Calu3 (cell line): Measurements from ENCODE around the gene PDHA1. TPM values are rescaled to one million over a fixed set of nuclear protein-coding genes. Genes with fewer than 3 reads are reported as not detected.

ENCODE experiments used
- BruUV-seq: library from RNA; stranded (reverse); fragments of 400-500 nt; replicated peaks from 2 replicates; lab custom pipeline; 2021; lab: Mats Ljungman, UMichigan
- CTCF ChIA-PET: fragments of 300-600 bp; sonication (Branson Sonifier 250); formaldehyde crosslinking; loops from one replicate; lab custom pipeline; 2022; ENCODE audit warnings: antibody characterized with exemption; lab: Charles Lee
- DNase-seq: peaks from one replicate; pipeline ENCODE4 v3.0.0; 2022
- H3K27ac Mint-ChIP-seq: one replicate; pipeline ENCODE4 v1.8.0; 2022; ENCODE audit warnings: mixed read lengths; ENCODE audit not compliant: unreplicated experiment
- H3K27me3 Mint-ChIP-seq: one replicate; pipeline ENCODE4 v1.8.0; 2022; ENCODE audit warnings: mixed read lengths; ENCODE audit not compliant: unreplicated experiment
- H3K36me3 Mint-ChIP-seq: one replicate; pipeline ENCODE4 v1.8.0; 2022; ENCODE audit warnings: mild to moderate bottlenecking, moderate library complexity, mixed read lengths; ENCODE audit not compliant: insufficient read depth, unreplicated experiment
- H3K4me1 Mint-ChIP-seq: one replicate; pipeline ENCODE4 v1.8.0; 2022; ENCODE audit warnings: mild to moderate bottlenecking, low read depth, mixed read lengths; ENCODE audit not compliant: unreplicated experiment
- H3K4me3 Mint-ChIP-seq: one replicate; pipeline ENCODE4 v1.8.0; 2022; ENCODE audit warnings: mild to moderate bottlenecking, low read depth, moderate library complexity, mixed read lengths; ENCODE audit not compliant: unreplicated experiment
- H3K9me3 Mint-ChIP-seq: one replicate; pipeline ENCODE4 v1.8.0; 2022; ENCODE audit warnings: low read depth, mixed read lengths; ENCODE audit not compliant: unreplicated experiment
- CTCF ChIP-seq: fragments of 200-600 bp; IDR thresholded peaks from one replicate; pipeline ENCODE4 v1.8.0; 2022; ENCODE audit warnings: antibody characterized with exemption; ENCODE audit not compliant: unreplicated experiment
- intact Hi-C: fragments of 100-400 bp; cut with micrococcal nuclease; formaldehyde crosslinking; loops from one replicate; pipeline ENCODE4 v1.10.0; 2022; ENCODE audit not compliant: unreplicated experiment
- total RNA-seq: library from RNA; stranded (reverse); gene quantifications from 2 replicates; pipeline ENCODE4 v1.2.3, GENCODE V29; 2022

PDHA1 gene
- total RNA-seq, 1 experiment from 2014 or later: 234 TPM

- no peak for DNase-seq
- no peaks in the 10 kb centered on the region for H3K36me3 Mint-ChIP-seq
- CTCF ChIA-PET: no interaction called here
- intact Hi-C loops: no loop called here
- no peak overlapping the region for H3K27ac Mint-ChIP-seq
- H3K27me3 Mint-ChIP-seq: no peaks in the 10 kb centered on the region
- H3K9me3 Mint-ChIP-seq: no peaks in the 10 kb centered on the region
- no TSS peak for BruUV-seq
- no peak overlapping the region for H3K4me3 Mint-ChIP-seq
- no peak for TF ChIP-seq CTCF
- H3K4me1 Mint-ChIP-seq: no peaks in the 10 kb centered on the region
These were observed 48.4 kb downstream of the PDHA1 start for GRCh38 chrX:19392078-19392477.

GRCh38 chrX:19392703-19393102, 49.0 kb downstream of the PDHA1 start:
- no TSS peak for BruUV-seq
- TF ChIP-seq CTCF: no peak
- Mint-ChIP-seq H3K9me3 (no peaks in the 10 kb centered on the region), H3K36me3 (no peaks in the 10 kb centered on the region), H3K4me3 (no peak overlapping the region), H3K4me1 (no peaks in the 10 kb centered on the region), H3K27ac (no peak overlapping the region), H3K27me3 (no peaks in the 10 kb centered on the region)
- CTCF ChIA-PET: no interaction called here
- DNase-seq: no peak
- intact Hi-C loops: no loop called here

- no TSS peak for BruUV-seq
These were observed 60.0 kb downstream of the PDHA1 start for GRCh38 chrX:19403696-19404095.

GRCh38 chrX:19410259-19410658, 66.5 kb downstream of the PDHA1 start:
- no peak for DNase-seq
- intact Hi-C loops: no loop called here
- no peaks in the 10 kb centered on the region for H3K27me3 Mint-ChIP-seq
- no peaks in the 10 kb centered on the region for H3K4me1 Mint-ChIP-seq
- BruUV-seq: no TSS peak
- CTCF ChIA-PET: no interaction called here
- no peaks in the 10 kb centered on the region for H3K36me3 Mint-ChIP-seq
- no peak overlapping the region for H3K27ac Mint-ChIP-seq
- no peak overlapping the region for H3K4me3 Mint-ChIP-seq
- no peaks in the 10 kb centered on the region for H3K9me3 Mint-ChIP-seq
- no peak for TF ChIP-seq CTCF

More at GRCh38 chrX:19403696-19404095, 60.0 kb downstream of the PDHA1 start:
- no peak for TF ChIP-seq CTCF
- H3K27me3 Mint-ChIP-seq: no peaks in the 10 kb centered on the region
- no peak for DNase-seq
- intact Hi-C loops: no loop called here
- no peaks in the 10 kb centered on the region for H3K9me3 Mint-ChIP-seq
- no peak overlapping the region for H3K27ac Mint-ChIP-seq
- no peaks in the 10 kb centered on the region for H3K36me3 Mint-ChIP-seq
- no peak overlapping the region for H3K4me3 Mint-ChIP-seq
- no peaks in the 10 kb centered on the region for H3K4me1 Mint-ChIP-seq
- CTCF ChIA-PET: no interaction called here

Other genes starting within 250 kb of the PDHA1 start
- 0.09 and 0.47 TPM in 2 replicates for gene ADGRG2, start 221.5 kb upstream of the PDHA1 start, total RNA-seq
- 4.7 and 4.8 TPM in 2 replicates for gene MAP3K15, start 171.6 kb downstream of the PDHA1 start, total RNA-seq